ENCODE measurements around the gene TMEFF1.
A peak's percentile ranks its signal among the peaks of the same experiment; 100 is the strongest.

The TMEFF1 gene

GRCh38 chr9:100448266-100448665 is 24.7 kb upstream of the TMEFF1 start:
- no peak for DNase-seq

DNA sequence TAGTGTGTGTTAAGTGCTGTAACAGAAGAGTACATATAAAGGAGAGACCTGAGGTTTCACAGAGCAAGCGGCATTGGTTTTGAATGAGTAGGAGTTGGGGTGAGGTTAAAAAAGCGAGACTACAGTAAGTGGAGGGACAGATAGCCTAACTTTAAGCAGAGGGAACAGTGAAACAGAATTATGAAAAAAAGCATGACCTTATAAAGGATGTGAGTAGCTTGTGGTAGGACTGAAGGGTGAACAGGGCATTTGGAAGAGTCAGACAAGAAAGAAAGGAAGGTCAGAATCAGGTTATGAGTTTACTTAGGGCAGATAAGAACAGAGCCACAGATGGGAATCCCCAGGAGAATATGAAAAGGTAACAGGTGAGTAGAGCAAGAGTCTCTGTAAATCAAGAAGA is 23.5 kb upstream of the TMEFF1 start:
- no peak for DNase-seq

- DNase-seq = no peak
Measured at GRCh38 chr9:100452894-100453293, 20.1 kb upstream of the TMEFF1 start.

- DNase-seq = no peak
Measured at GRCh38 chr9:100455470-100455869, 17.5 kb upstream of the TMEFF1 start.

DNA sequence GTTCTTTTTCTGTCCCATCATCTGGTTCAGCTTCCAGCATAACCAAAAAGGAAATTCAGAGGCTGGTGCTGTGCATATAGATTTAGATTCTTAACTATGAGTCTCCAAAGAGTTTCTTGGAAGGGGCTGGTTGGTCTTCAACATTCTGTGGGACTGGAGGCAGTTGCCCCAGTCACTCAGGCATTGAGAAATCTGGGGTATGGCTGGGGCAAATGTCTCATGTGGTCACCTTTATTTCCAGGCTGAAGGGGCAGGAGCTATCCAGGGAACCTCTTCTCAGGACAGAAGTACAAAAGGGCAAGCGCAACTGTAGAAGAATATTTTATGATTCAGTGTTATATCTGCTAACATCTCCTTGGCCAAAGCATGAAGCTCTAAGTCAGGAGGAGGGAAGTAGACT is 15.4 kb upstream of the TMEFF1 start:
- no peak for DNase-seq

DNA sequence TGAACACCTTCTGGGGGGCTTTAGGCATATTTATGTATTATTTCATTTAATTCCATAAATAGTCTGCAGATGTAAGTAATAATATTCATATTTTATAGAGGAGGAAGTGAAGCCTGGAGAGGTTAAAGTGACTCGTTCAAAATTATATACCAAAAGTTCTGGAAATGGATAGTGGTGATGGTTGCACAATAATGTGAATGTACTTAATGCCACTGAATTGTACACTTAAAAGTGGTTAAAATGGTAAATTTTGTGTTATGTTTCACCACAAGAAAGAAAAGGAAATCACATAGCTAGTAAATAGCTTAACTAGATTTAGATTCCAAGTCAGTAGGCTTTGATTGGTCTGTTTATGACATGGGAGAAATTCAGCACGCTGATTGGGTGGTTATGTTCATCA is 13.0 kb upstream of the TMEFF1 start:
- no peak for DNase-seq

- DNase-seq = no peak
Measured at GRCh38 chr9:100465274-100465673, 7.7 kb upstream of the TMEFF1 start.

- DNase-seq = no peak
Measured at GRCh38 chr9:100465761-100466160, 7.2 kb upstream of the TMEFF1 start.

- DNase-seq = no peak
Measured at GRCh38 chr9:100466171-100466828, 6.6 kb upstream of the TMEFF1 start.

DNA sequence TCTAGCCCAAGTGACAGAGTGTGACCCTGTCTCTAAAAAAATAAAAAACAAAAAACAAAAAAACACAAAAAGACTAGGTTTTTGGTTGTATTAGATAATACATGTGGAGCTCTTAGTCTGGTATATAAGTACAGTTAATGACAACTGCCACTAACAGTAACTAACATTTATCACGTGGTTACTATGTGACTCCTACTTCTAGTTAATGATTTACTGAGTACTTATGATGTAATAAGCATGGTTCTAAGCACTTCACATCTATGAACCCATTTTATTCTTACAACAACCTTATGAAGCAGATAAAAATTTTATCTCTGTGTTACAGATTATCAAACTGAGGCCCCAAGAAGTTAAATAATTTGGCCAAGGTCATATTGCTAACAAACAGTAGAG is 6.1 kb upstream of the TMEFF1 start:
- DNase-seq = no peak

- DNase-seq = no peak
Measured at GRCh38 chr9:100468041-100468440, 4.9 kb upstream of the TMEFF1 start.

DNA sequence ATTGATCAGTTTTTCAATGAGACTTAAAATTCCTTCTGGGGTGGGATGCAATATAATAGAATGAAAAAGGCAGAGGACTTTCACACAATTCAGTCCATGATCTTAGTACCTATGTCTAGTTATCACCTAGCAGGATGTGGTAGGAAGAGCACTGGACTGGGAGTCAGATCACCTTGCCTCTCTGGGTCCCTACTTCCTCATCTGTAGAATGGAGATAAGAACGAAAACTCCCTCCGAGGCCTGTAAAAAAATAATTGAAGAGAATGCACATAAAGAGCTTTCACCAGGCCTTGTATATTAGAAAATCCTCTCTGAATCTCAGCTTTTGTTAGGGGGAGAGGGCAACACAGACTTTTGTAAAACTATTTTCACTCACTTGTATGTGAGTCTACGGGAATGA is 681 bp upstream of the TMEFF1 start:
- DNase-seq = no peak

GRCh38 chr9:100473276-100474081 is 530 bp downstream of the TMEFF1 start:
- DNase-seq = peak in 1 of 2 donors; percentile 12

DNA sequence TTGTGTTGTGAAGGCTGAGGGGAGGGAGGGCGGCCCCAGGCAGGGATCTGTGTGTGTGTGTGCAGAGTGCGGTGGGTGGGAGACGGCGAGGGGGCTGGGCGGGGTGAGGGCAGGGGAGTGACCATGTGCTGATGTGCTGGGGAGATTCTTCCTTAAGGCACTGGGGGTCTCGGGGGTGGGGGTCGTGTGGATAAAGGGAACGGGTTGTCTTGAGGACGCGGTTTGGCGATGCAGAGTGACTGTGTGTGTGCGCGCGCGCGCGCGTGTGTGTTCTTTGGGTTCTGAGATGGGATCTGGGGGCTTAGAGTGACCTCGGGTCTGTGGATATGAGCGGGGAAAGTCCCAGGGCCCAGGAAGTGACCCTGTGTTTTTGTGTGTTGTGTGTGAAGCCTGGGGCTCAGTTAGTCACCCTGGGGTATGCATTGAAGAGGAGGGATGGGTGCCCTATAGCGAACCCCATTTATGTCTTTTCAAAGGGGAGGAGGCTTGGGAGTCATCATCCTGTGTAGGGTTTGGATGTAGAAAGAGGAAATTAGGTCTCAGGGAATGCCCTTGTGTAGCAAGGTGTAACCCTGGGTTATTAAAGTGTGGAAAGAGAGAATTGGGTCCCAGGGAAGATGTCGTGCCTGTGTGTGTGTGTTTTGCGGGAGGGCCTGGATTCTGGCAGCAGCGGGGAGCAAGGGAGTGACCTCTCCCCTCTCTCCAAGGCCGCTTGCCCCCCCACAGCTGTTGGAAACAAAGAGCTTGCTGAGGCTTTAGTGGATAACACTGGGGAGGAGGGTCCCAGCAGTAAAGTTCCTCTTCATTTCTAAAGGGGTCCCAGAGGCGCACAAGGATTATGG is 1.4 kb downstream of the TMEFF1 start:
- DNase-seq = no peak

GRCh38 chr9:100474924-100475276 is 2.0 kb downstream of the TMEFF1 start:
- DNase-seq = no peak

- DNase-seq = no peak
Measured at GRCh38 chr9:100477241-100477640, 4.3 kb downstream of the TMEFF1 start.

- DNase-seq = no peak
Measured at GRCh38 chr9:100478192-100478591, 5.2 kb downstream of the TMEFF1 start.

- no peak for DNase-seq
Measured at GRCh38 chr9:100479820-100480219, 6.9 kb downstream of the TMEFF1 start.

DNA sequence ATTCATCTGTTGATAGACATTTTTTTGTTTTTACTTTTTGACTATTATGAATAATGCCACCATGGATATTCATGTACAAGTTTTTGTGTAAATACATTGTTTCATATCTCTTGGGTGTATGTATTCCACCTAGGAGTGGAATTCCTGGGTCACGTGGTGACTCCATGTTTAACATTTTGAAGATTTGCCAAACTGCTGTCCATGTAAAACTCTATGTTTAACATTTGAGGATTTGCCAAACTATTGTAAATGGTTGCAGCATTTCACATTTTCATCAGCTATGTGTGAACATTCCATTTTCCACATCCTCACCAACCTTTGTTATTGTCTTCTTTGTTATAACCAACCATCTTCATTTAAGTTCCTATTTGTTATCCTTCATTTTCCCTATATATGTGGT is 12.2 kb downstream of the TMEFF1 start:
- no peak for DNase-seq

- no peak for DNase-seq
Measured at GRCh38 chr9:100486479-100487176, 13.7 kb downstream of the TMEFF1 start.

- no peak for DNase-seq
Measured at GRCh38 chr9:100488177-100488576, 15.2 kb downstream of the TMEFF1 start.

- DNase-seq = no peak
Measured at GRCh38 chr9:100489836-100490235, 16.9 kb downstream of the TMEFF1 start.

DNA sequence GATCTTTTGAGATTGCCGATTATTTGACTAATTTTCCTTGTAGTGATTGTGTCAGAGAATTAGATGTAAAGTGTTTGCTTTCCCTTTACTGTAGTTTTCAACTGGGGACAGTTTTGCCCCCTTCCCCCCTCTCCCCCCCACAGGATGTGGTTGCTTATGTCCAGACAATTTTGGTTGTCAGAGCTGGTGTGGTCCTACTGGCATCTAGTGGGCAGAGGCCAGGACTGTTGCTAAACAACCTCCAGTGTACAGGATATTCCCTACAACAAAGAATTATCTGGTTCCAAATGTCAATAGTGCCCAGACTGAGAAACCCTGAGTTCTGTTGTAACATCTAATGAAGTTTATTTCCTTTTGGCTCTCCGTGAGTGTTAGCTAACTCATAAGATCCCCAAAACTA is 20.0 kb downstream of the TMEFF1 start:
- DNase-seq = no peak

Measured in inflammatory macrophage treated with lipopolysaccharide for 1 hour (primary cell).